GM19452 (cell line): Measurements from ENCODE around the gene C1orf232.

Experiments used
- ATAC-seq: cut with Tn5 transposase; IDR thresholded peaks from one replicate; pipeline ENCODE4 v1.9.1; 2021; ENCODE audit not compliant: unreplicated experiment

Gene C1orf232

DNA sequence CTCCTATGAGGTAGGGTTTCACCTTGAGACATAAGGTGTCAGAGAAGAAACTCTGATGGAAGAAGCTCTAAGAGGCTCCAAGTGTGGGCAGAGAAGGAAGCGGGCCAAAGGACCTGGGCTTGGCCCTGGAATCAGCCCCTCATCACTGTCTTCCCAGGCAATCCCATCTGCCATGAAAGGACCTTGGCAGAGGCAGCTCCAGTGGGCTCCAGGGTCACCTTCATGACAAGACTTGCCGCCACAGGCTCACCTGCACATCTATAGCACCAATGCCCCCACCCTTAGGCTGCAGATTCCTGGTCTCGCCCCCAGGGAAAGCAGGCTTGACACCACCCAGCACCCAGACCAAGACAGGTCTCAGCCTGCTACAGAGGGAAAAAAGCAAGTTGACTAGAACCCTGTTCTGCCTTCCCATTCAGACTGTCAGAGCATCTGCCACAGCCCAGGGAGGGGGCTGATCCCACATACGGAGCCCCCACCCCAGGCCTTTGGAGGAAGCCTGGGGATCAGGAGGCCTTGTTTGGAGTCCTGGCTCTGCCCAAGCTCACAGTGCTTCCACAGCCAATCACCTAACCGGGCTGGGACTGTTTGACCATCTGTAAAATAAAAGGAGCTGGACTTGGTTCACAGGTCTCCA, 10.4 kb downstream of the C1orf232 start:
- ATAC-seq = no peak

DNA sequence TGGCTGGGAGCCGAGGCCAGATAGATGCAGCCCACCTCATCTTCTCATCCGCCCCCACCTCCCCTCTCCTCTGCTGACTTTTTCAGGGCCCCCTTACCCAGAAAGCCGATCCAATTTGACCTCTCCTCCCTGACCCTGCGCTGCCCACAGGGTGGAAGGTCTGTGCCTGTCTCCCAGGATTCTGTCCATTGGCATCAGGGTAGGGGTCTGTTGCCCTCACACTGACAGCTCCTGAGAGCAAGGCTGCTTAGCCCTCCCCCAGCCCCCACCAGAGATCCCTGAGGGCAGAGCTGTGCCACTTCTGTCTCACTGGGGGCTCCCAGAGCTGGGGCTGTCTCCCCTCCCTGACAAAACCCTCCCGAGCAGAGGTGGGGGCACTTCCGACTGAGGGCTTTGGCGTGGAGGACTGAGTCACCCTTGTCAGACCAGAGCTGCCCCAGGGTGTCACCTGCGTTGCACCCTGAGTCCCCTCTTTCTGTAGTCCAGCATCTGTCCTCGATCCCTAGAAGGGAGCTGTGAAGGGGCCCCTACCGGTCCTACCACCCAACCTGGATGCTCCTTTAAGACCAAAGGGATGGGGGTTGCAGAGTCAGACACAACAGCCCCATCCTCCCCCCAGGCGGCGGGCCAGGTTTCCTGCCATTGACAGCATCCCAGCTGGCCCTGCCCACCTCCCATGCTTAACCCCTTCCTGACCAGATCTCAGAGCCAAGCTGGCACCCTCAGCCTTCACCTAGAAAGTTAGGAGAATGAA, 12.3 kb downstream of the C1orf232 start:
- ATAC-seq = no peak

DNA sequence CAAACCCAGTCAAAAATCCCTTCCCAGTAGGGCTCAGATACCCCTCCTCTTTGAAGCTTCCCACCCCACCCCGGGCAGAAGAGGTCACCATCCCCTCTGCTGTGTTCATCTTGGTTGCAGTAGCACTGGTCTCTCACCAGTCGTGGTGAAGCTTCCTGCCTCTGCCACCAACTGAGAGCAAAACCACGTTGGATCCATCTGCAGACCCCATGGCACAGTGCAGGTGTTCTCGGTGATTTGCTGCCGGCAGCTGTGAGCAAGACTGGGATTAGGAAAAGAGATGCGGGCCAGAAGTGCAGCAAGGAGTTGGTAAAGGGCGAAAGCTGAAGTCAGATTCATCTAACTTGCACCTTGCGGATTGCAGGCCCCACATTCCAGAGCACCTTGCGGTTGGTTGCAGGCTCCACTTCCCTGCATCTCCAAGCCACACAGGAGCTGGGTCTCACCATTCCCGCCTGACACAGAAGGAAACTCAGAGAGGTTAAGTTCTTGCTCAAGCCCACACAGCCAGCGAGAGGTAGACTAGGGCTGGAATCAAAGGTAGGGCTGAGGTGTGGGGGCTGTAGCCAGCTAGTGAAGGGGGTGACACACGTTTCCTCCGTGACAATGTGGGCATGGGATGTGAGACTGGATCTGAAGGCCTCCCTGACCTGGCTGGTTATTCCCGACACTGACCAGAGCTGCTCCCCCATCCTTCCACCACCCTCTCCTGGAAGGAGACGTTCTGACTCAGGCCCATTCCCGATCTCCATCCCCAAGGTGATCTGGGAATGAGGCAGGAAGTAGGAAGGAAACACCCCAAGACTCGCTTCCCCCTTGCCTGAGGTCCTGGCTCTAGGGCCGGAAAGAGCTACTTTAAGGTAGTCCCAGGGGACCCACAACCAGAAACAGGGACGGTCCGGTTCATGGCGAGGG, 13.1 kb downstream of the C1orf232 start:
- ATAC-seq = no peak

DNA sequence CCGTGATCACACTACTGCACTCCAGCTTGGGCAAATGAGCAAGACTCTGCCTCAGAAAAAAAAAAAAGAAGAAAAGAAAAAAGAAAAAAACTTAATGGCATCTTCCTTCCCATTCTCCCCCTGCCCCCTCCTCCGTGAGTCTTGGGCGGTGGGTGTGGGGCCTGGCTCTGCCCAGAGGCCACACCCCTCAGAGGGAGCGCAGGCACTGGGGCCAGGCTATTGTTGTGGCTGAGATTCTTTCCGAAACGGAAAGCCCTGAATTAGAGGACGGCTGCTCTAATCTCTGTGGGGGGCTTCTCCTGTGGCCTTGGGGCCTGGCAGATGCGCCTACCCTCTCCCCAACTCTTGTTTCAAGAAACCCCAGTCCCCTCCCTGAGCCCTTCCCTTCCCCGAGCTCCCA, 14.0 kb downstream of the C1orf232 start:
- ATAC-seq = no peak

DNA sequence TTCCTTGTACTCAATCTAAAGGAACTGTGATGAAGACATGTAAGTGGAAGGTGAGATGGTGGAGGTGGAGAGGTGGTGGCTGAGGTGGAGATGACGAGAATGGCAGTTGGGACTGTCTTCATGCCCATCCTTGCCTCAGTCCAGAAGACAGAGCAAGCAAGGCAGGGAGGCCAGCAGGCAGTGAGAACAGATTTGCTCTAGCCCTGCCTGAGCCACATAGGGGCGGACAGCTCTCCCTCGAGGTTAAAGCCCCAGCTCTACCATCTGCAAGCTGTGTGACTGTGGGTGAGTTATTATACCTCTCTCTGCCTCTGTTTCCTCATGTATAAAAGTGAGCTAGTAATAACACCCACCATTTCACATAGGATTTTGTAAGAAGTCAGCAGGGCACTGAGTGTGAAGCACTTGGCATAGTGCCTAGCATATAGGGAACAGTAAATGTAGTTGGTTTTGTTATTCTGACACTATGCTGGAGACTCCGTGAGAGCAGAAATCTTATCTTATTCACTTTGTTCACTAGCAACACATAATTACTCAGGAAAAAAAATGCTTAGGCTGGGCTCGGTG, 14.7 kb downstream of the C1orf232 start:
- no peak for ATAC-seq

DNA sequence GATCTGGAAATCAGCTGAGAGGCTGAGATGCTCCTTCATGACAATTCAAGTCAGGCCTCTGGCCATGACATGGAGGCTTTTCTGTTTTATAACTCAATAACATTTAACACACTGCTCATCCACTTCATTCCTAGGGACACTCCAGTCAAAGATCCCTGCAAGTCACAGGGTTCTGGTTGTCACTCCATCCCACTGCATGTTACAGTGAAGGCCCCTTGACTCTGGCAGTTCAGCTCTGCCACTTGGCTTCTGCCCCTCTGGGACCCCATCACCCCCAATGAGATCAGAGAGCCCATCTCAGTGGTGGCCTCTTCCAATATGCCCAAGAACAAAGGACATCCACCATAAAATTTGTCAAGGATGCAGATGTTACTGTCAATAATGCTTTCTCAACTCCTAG, 19.9 kb downstream of the C1orf232 start:
- ATAC-seq = no peak

DNA sequence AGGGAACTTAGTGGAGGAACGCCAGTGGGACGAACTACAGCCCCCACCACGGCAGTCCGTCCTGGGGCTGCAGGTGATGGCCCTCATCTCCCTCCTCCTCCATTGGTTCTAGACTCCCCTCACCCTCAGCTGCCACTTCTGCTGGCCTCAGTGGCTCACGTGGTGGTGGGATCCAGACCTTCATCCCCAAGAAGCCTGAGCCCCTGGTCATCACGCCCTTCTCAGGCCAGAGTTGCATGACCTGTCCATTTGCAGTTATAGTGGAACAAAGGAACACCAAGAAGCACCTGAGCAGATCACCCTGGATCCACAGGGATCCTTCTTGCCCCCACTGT, 22.8 kb downstream of the C1orf232 start:
- no peak for ATAC-seq

DNA sequence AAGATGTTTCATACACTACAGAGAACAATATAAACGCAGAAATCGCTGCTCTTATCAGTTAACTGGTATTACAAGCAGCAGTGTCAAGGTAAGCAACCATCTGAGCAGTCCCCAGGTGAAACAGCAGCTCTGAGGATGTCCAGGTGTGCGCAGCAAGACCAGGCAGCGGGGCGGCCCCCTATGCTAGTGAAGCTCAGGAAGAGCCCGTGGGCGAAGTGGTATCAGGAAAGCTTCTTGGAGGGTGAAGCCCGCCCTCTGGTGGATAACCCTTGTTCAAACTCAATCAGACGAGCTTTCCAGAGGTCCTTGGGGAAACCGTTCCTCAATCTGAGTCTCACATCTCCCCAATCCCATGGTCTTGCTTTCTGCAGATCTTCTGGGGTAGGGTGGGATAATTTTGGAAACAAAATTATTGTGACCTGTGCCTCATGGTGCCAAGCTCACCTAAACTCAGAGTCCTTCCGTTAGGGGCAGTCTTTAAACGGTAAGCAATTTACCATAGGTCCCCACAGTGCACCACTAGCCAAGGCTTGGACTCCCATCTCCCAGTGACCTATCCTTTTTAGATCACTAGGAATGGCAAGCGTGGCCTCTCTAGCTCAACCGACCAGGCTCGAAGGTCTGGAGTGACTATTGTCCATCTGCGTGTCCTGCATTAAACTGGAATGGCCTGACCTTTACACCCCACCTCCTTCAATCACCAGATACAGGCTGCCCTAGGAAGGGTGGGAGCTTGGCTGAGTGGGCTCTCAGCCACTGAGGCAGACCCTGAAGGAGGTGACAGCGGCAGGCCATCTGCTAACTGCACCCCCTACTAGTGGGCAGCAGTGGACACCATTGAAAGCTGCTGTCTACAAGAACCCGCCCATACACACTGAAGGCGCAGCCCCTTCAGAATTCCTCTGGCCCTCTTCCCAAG, 23.5 kb downstream of the C1orf232 start:
- ATAC-seq = no peak

DNA sequence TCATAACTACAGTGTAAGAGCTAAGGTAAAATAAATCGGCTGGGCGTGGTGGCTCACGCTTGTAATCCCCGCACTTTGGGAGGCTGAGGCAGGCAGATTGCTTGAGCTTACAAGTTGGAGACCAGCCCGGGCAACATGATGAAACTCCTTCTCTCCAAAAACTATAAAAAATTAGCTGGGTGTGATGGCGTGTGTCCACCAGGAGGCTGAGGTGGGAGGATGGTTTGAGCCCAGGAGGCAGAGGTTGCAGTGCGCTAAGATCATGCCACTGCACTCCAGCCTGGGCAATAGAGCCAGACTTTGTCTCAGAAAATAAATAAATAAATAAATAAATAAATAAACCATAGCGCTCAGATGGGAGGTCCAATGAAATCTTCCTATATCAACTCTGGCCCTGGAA, 26.6 kb downstream of the C1orf232 start:
- no peak for ATAC-seq

DNA sequence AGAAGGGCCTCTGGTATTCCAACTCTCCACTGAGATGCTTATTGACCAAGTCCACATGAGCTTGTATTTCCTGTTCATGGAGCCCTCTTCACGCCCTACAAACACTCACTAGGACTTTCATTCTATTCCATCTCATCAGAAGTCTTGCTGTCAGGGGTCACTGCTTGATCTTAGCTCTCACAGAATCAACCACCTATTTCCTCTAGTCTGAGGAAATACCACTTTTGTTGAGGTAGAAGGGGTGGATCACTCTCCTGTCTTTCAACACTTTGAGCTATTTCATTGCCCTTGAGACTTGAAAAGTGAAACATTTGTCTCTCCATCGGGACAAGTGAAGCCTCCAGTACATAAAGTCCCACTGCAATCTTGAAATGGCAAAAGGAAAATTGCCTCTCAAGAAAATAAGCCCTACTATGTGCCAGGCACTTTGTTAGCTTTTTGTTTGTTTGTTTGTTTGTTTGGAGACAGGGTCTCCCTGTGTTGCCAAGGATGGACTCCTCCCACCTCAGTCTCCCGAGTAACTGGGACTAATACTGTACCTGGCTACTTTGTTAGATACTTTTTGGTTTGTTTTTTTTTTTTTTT, 29.7 kb downstream of the C1orf232 start:
- no peak for ATAC-seq

DNA sequence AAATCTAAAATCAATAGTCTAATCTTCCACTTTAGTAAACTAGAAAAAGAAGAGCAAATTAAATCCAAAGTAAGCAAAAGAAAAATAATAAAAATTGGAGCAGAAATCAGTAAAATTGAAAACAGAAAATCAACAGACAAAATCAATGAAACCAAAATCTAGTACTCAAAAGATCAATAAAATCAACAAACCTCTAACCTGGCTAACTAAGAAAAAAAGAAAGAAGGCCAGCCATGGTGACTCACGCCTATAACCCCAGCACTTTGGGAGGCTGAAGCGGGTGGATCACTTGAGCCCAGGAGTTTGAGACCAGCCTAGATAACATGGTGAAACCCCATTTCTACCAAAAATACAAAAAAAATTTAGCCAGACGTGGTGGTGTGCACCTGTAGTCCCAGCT, 34.3 kb downstream of the C1orf232 start:
- no peak for ATAC-seq

DNA sequence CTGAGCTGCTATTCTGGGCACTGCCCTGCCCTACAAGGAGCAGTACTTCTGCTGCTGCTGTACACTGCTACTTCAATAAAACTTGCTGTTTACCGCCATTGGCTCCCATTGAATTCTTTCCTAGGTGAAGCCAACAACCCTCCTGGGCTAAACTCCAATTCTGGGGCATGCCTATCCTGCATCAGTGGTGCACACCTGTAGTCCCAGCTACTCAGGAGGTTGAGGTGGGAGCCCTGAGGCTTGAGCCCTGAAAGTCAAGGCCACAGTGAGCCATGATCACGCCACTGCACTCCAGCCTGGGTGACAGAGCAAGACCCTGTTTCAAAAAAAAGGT, 36.0 kb downstream of the C1orf232 start:
- no peak for ATAC-seq

DNA sequence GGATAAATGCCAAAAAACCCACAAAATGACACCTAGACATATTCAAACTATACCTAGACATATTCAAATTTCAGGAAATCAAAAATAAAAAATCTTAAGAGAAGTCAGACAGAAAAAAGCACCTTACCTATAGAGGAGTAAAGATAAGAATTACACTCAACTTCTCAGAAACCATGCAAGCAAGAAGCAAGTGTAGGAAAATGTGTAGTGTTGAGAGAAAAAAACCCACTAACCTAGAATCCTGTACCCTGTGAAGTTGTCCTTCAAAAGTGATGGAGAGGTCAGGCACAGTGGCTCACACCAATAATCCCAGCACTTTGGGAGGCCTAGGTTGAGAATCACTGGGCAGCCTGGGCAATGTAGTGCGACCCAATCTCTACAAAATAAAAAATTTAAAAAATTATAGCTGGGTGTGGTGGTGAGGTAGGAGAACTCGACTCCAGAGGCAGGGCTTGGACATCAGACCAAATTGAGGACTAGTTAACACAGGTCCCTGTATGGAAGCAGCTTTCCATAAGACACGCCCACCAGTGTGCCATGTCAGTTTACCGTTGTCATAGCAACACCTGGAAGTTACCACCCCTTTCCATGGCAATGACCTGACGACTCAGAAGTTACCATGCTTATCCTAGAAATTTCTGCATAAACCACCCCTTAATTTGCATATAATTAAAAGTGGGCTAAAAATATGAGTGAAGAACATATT, 36.5 kb downstream of the C1orf232 start:
- no peak for ATAC-seq

DNA sequence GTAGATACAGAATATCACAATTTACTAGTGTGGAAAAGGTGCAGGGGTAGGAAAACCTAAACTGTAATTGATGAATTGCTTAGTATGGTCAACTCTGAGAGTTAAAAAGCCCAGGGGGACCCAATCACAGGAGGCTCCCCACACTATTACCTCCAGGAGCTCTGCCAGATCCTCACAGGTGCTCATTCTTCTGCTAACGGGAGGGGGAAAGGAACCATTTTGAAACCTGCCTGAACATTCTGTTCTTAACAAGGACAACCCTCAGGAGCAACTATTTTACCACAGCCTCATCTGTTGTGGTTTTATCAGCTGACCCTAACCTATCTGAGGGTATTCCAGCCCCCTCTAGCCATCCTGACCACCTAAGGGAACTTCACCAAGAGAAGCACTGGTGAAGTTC, 38.1 kb downstream of the C1orf232 start:
- no peak for ATAC-seq

DNA sequence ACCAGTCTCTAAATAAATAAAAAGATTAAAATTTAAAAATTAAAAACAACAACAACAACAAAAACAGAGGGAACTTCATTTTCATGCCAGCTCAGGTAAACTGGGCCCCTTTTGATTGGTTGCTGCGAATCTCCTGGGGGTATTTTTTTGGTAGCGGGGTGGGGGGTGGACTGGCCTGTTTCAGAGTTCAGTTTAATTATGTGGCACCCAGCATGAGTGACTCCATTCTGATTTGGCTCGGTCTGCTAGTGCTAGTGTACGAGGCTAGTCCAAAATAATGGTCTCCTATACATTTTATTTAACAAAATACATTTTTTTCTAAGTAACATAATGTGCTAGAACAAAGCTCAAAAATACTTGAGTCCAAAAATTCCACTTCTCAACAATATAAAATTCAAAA, 39.0 kb downstream of the C1orf232 start:
- ATAC-seq = no peak

DNA sequence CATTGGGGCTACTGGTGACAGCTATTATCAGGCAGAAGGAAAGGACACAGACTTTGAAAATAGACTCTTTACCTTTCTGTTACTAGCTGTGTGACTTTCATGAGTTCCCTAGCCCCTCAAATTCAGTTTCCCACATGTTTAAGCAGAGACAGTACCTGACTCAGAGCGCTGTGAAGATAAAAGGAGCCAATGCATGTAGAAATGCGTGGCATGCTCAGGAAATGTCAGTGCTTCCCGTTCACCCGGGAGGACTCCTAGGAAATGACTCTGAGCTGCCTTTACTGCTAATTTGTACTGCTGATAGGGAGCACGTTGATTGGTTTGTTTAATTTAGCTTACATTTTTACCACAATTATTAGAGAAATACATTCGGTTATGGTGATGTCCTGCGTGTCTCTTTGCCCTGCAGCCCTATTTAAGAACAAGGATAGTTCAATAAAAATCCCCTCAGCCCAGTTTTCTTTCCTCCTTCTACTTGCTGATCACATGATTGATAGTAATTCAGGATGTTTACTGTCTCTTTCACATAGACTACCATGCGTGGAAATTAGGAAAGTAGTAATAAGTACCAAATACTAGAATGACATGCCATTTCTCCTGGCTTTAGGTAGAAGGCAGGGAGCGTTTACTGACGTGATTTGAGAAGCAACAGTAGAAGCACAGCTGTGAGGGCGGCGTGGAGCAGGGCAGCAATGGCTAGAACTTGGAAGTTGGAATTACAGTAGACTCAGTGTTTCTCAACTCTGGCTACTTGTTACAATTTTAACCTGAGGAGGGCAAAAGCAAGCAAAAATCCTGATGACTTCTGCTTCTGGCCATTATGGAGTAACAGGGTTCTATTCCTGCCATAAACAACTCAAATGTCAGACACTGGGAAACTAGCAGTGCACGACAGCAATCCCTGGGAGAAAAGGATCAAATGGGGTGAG, 41.3 kb downstream of the C1orf232 start:
- no peak for ATAC-seq

DNA sequence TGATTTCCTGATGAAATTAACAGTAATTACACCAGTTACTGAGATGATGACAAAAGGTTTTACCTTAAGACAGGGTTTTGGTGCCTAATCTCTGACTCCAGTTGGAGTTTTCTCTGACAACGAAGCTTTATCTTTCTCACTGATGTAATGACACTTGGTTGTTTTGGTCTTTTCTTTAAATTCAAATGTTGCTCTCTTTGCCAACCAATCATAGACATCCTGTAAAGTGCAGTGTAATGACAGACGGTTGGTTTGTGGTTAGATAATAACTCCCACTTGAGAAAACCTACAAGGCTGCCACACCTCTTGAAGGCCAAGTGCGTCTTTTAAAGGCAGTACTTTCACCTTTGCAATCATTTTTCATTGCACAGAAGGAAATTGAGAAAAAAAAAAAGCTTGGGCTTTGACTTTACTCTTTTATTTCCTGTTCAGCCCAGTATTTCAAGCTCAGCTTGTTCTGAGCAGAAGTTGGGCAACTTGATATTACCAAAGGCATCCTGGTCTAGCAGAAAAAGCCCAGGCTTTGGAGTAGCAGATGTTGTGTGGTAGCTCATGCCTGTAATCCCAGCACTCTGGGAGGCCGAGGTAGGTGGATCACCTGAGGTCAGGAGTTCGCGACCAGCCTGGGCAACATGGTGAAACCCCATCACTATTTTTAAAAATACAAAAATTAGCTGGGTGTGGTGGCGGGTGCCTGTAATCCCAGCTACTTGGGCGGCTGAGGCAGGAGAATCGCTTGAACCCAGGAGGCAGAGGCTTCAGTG, 42.3 kb downstream of the C1orf232 start:
- ATAC-seq = peak; percentile 81

DNA sequence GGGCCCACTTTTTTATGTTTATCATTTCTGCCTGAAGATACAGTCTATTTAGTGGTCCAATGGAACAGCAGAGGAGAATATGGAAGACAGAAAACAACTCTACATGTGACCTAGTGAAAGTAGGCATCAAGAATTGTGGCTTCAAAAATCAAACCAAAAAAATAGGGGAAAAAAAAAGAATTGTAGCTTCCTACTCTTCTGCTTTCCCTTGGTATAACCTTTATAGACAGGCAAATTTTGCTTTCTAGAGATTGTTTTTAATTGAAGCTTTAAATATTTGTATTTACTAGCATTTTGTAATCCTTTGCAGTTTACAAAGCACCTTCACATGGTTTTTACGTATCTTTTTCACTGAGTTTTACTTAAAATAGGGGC, 42.8 kb downstream of the C1orf232 start:
- no peak for ATAC-seq
